ENCODE data around the gene MAD1L1. TPM values are rescaled to one million over a fixed set of nuclear protein-coding genes. Genes with fewer than 3 reads are reported as not detected.

Gene MAD1L1
- total RNA-seq, 3 donors from 2014 or later: 25.3 to 31.2 (median 26.2) TPM

GRCh38 chr7:1981201-1981877 lies 251.4 kb downstream of the MAD1L1 start:
- Histone ChIP-seq H3K36me3 (ENCODE audit: low read depth) (no peaks in the 10 kb centered on the region), H3K4me1 (ENCODE audit: low read depth) (no peaks in the 10 kb centered on the region), H3K4me3 (no peak overlapping the region), H3K9me3 (no peaks in the 10 kb centered on the region)
- TF ChIP-seq, protein P1, sequence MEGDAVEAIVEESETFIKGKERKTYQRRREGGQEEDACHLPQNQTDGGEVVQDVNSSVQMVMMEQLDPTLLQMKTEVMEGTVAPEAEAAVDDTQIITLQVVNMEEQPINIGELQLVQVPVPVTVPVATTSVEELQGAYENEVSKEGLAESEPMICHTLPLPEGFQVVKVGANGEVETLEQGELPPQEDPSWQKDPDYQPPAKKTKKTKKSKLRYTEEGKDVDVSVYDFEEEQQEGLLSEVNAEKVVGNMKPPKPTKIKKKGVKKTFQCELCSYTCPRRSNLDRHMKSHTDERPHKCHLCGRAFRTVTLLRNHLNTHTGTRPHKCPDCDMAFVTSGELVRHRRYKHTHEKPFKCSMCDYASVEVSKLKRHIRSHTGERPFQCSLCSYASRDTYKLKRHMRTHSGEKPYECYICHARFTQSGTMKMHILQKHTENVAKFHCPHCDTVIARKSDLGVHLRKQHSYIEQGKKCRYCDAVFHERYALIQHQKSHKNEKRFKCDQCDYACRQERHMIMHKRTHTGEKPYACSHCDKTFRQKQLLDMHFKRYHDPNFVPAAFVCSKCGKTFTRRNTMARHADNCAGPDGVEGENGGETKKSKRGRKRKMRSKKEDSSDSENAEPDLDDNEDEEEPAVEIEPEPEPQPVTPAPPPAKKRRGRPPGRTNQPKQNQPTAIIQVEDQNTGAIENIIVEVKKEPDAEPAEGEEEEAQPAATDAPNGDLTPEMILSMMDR (IDR thresholded peaks at IDR 0.05): no peak
- no peak for ATAC-seq
- DNase-seq: peak in 2 of 3 donors; percentile 8 to 46
- intact Hi-C loops (cut with DNase I, micrococcal nuclease): no loop called here

DNA sequence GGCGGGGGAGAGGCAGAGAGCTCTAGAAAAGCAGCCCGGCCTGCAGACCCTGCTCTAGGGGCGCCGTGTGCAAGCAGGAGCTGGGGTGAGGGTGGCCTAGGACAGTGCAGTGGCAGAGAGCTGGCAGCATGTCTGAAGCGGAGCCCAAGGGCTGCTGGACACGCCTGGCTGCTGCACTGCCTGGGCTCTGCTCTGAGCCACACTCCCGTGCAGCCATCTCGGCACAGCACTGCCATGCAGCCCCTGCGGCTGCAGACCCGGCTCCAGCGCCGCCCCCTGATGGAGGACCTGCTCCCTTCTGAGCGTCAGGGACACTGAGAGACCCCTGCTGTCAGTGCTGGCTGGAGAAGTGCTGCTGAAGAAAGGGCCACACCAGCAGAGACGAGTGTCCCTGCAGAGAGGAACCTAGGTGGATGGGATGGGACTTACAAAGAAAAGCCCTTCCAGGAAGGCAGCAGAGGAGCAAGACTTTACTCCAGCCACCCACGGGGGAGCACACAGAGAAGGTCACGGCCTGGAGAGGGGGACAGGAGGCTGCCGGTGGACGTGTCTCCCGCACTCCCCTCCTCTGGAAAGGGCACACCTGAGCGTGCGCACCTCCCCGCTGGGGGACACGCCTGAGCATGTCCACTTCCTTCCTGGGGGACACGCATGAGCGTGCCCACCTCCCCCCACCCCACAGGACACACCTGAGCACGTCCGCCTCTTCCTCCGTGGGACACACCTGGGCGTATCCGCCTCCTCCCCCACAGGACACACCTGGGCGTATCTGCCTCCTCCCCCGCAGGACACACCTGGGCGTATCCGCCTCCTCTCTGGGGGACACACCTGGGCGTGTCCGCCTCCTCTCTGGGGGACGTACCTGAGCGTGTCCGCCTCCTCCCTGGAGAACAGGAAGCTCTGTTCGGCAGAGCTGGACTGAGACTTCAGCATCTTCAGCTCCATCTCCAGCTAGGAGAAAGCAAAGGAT lies 252.9 kb downstream of the MAD1L1 start:
- Histone ChIP-seq H3K4me1 (ENCODE audit: low read depth) (no peaks in the 10 kb centered on the region), H3K4me3 (no peak overlapping the region), H3K36me3 (ENCODE audit: low read depth) (no peaks in the 10 kb centered on the region), H3K9me3 (no peaks in the 10 kb centered on the region)
- TF ChIP-seq, protein P1 (IDR thresholded peaks at IDR 0.05): no peak
- intact Hi-C loops (cut with DNase I, micrococcal nuclease): no loop called here
- DNase-seq (peak; percentile 12 to 80 (median 45)), ATAC-seq (peak; percentile 78)

DNA sequence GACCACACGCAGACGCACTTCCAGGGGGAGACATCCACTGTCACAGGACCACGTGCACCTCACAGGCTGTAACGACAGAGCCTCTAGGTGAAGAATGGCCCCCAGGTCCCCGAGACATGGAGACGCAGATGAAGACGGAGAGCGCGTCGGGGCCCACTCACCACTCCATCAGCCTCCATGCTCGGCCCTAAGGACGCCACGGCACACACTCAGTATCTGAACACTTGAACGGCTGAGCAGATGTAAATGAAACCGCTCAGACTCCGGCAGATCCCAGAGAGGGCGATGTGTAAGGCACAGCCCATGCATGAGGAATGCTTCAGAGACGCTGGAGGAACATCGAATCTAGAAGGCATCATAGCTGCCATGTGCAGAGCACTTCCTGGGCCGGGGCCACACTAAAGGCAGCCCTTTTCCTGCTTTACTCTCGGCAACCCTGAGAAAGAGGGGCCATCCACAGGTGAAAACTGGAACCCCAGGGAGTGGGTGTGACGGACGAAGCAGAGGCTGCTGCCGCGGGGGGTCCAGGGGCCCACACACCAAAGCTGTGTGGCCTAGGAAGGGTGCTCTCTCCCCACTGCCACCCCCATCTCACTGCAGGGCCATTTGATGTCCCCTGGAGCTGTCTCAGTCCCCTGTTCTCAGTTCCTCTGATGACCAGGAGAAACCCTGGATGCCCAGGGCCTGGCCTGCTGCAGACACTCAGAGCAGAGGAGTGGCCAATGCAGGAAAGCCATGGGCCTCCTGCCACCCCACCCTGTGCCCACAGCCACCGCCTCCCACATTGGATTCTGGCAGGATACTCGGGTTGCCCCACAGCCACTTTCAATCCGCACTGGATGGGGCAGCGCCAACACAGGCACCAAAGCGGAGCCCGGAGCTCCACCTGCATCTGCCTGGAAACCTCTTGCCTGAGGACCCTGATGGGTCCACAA lies 253.8 kb downstream of the MAD1L1 start:
- Histone ChIP-seq H3K4me3 (no peak overlapping the region), H3K4me1 (ENCODE audit: low read depth) (no peaks in the 10 kb centered on the region), H3K36me3 (ENCODE audit: low read depth) (no peaks in the 10 kb centered on the region), H3K9me3 (no peaks in the 10 kb centered on the region)
- intact Hi-C loops (cut with DNase I, micrococcal nuclease): no loop called here
- TF ChIP-seq, protein P1 (IDR thresholded peaks at IDR 0.05): no peak
- ATAC-seq (no peak), DNase-seq (peak in 2 of 3 donors; percentile 12 to 27)

- intact Hi-C loops (cut with DNase I, micrococcal nuclease): no loop called here
- ATAC-seq (no peak), DNase-seq (peak in 2 of 3 donors; percentile 14 to 46)
- TF ChIP-seq, protein P1 (IDR thresholded peaks at IDR 0.05): no peak
- H3K9me3 ChIP-seq: no peaks in the 10 kb centered on the region
- no peaks in the 10 kb centered on the region for H3K36me3 ChIP-seq (ENCODE audit: low read depth)
- H3K4me1 ChIP-seq (ENCODE audit: low read depth): no peaks in the 10 kb centered on the region
- H3K4me3 ChIP-seq: no peak overlapping the region
Observed at GRCh38 chr7:1977876-1978441, 254.8 kb downstream of the MAD1L1 start.
